Hematopoietic multipotent progenitor cell treated with erythropoietin and hydrocortisone succinate and interleukin-3 and kit ligand, for 6 days (in vitro differentiated cells): ENCODE measurements around the gene ATXN3L.

Experiments
- DNase-seq: peaks from one replicate; pipeline ENCODE4 v3.0.0-alpha.2; 2015

ATXN3L gene

DNA sequence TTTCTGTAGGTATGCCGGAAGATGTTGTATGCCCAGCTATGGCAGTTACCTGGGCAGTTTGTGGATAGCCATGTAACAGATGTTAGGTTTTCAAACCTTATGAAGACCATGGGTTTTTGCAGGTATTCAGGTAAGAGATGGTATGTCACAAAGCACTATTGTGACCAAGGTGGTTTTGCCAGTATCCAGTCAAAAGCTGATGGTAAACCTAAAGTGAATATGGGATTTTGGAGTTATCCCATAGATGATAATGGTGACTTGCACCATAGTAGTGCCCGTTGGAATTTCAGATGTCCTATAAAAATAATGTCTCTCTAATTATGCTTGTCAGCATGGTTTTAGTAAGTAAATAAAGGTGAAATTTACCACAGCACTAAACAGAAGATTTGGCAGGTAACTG is at the start of gene ATXN3L:
Gene ATXN3L, minus strand, starts transcription at position 101 of the 400 bp plus-strand sequence. CDS start 119 bp downstream, outside the sequence.
- no peak for DNase-seq

- DNase-seq: no peak
Measured at GRCh38 chrX:13369256-13370030, 49.6 kb upstream of the ATXN3L start.

- DNase-seq: no peak
Measured at GRCh38 chrX:13367950-13368349, 48.1 kb upstream of the ATXN3L start.

DNA sequence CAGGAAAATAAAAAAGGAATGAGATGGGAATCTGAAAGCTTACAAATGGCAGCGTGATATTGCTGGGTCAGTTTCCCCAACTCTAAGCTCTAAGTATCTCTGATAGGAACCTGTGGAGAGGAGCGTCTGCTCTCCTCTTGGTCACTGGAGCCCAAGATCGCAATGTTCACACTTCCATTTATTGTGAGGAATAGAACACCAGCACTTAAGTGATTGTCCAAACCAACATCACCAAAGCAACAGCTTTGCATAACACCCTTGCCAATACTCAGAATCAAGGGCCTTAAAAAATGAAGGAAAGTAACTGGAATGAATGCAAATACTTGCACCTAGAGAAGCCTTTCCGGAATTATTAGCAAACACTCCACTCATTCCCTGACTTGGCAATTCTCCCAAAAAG is 46.8 kb upstream of the ATXN3L start:
- no peak for DNase-seq

DNA sequence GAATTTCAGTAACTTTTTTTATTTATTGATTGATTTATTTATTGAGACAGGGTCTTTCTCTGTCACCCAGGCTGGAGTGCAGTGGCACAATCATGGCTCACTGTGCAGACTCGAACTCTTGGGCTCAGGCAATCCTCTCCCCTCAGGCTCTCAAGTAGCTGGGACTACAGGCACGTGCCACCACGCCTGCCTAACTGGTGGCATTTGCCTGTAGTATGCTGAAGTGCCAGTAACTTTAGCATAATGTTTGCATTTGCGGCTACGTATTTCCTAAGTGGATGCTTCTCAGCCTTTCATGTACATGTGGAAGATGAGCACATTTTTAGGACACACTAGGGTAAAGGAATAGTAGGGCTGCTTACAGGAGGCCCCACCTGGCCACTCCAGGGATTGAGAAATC is 45.3 kb upstream of the ATXN3L start:
- DNase-seq: no peak

DNA sequence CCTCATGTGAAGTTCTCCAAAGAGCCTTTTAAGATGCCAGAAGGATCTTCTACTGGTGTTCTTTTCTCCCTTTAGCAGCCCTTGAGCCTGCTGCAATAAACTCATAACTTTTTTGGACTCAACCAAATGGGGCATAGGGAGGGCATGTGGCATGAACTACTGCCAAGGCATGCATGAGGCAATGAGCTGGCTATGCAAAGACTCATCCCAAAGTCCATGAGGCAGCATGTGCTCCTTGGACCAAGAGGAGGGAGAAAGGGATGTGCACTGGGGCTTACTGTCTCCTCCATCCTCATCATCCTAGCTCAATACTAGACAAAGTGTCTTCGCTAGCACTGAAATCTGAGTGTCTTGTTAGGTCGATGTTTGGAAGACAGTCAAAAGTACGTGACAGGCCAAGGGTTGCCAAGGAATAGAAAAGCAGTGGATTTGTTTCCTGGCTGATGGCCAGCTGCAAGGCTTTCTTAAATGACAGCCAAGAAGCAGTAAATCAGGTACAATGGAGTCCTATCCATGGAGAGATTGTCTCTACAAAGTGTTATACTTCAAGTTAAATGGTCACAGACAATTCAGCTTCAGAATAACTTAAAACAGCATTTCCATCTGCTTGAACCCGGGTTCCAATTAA is 44.5 kb upstream of the ATXN3L start:
- no peak for DNase-seq

DNA sequence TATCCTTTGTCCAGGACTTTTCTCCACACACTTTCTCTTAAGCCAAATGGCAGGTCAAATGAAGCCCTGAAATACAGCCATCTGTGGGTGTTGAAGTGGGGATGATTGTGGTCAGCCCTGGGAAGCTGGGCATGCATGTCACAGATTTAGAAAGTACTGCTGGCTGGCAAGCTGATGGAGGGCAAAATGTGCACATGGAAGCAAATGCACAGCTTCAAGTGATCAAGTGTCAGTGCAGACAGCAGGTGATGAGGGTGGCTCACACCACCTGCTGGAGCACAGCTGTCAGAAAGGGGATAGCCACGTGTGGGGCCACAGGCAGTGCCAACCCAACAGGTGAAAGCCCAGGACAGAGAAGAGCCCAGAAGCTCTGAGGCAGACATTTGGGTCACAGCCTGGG is 40.3 kb upstream of the ATXN3L start:
- no peak for DNase-seq

DNA sequence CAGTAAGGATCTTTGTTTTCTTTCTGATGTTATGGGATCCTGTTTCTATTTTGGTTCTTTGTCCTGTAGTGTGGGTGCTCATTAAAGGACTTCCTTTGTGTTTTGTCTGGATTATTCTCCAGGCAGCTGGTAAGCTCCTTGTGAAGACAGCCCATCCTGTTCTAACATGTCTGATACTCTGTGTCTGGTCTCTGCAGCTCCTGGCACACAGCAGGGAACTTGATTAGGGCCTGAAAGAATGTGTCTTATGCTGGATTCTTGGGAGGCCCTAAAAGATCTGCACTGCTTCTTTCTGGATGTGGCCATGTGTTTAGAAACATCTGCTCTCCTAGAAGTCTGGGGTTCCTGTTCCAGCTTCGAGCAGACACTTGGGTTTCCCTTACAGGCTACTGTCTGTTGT is 38.1 kb upstream of the ATXN3L start:
- peak; percentile 2 for DNase-seq

DNA sequence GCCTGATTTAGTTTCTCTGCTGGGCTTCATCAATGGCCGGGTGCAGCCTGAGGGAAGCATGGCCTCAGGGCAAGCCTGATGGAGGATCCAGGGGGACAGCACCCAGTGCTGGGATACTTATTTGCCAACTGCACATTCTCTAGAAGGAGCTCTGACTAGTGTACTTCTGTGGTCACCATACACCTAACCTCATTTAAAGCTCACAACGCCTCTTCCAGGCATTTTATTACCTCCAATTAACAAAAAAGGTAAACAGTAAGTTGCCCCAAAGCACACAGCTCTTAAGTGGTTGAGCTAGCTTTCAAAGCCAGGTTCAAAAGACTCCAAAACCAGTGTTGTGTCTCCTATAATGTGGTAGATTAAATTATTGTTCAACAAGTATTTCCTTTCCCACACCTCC is 26.8 kb upstream of the ATXN3L start:
- DNase-seq: no peak

- no peak for DNase-seq
Measured at GRCh38 chrX:13345438-13345837, 25.6 kb upstream of the ATXN3L start.

- DNase-seq: peak; percentile 2
Measured at GRCh38 chrX:13345037-13345436, 25.2 kb upstream of the ATXN3L start.

- DNase-seq: no peak
Measured at GRCh38 chrX:13341491-13342101, 21.7 kb upstream of the ATXN3L start.

DNA sequence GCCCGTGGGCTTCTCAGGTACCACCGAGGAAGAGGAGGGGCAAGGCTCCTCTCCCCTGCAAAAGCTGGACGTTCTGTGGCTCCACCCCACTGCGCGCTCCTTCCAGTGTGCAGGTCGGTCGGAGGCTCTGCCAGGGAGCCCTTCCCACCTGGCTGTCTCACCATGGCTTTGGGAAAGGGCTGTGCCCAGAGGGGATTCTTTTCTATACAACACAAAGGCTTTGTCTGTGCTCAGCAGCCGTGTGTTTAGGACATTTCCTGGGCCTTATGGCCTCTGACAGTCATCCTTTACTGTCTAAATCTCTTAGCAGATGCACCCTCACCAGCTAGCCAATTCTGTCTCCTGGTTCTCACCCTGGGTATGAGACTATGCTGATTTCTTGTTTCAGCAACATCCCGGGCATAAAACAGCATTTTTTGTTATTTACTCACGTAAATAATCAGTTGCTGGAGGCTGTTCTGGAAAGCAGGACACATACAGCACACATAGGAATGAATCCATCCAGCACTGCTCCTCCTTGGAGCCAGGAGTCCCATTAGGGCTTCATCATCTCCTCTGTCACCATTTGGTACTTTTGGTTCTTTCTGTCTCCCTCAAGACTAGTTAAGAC is 20.4 kb upstream of the ATXN3L start:
- no peak for DNase-seq

- no peak for DNase-seq
Measured at GRCh38 chrX:13339607-13340006, 19.8 kb upstream of the ATXN3L start.

- DNase-seq: no peak
Measured at GRCh38 chrX:13338996-13339515, 19.2 kb upstream of the ATXN3L start.

GRCh38 chrX:13334491-13334890 is 14.6 kb upstream of the ATXN3L start:
- no peak for DNase-seq

GRCh38 chrX:13330446-13330845 is 10.6 kb upstream of the ATXN3L start:
- DNase-seq: no peak

DNA sequence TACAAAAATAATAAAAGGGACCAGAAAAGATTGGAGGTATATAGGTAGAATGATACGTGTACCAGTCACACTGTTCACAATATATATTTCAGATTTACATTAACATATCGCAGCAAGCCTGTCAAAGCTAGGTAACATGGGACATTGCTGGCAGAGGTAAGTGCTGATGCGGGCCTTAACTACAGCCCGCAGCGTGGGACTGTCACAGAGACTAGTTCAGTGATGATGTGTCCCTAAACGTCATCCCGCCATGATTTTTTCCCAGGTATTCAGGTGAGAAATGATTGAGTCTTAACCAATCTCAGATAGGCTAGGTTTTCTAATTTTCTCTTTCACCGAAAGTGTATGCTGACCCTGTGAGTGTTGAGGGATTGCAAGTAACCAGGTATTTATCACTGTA is 7.8 kb upstream of the ATXN3L start:
- DNase-seq: no peak

DNA sequence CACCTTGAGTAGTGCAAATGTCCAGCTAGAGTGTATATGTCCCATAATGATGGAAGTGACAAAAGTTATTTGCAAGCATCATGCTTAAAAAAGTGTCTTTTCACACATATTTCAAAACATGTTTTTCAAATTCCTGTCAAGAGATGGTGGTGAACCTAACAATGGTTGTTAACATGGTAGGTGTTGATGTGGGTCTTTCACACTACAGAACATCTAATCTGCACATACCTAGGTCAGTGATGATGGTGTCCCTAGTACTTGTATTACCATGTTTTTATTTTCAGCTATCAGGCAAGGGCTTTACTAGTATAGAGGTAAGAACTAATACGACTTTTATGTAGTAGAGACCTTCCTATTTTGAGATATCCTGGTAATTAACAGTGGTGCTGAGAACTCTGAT is 3.4 kb upstream of the ATXN3L start:
- DNase-seq: no peak

GRCh38 chrX:13317366-13317765 is 2.5 kb downstream of the ATXN3L start:
- DNase-seq: no peak

- DNase-seq: no peak
Measured at GRCh38 chrX:13311560-13311959, 8.3 kb downstream of the ATXN3L start.

DNA sequence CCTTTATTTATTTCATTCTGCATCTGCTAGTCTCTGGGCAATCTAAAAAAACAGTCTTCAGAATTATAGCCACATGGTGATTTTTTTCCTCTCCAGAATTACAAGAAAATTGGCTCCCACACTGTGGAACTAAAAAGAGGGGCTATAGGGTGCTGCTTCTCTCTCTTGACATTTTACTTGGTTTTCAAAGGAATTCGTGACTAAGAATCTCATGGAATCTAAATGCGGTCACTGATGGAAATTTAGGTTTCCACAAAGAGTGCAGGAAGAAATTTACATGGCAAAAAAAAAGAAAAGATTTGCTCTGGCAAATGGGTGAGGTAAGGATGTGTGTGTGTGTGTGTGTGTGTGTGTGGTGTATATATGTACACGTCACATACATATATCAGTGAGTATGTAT is 10.2 kb downstream of the ATXN3L start:
- no peak for DNase-seq

DNA sequence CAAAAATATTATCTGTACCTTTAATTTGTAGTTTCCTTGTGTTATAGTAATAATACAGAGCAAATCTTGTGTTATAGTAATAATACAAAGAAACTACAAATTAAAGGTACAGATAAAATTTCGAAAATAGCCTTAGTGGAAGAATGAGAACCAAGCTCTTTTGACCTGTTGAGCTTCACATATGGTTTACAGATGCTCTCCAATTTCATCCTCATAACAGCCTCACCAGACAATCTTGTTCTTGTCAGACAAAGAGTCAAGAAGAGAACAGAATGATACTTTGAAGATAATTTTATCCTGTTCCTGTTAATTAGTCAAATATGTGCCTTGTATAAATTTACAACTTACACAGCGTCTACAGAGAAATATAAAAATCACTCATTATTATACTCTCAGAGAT is 12.8 kb downstream of the ATXN3L start:
- DNase-seq: no peak

DNA sequence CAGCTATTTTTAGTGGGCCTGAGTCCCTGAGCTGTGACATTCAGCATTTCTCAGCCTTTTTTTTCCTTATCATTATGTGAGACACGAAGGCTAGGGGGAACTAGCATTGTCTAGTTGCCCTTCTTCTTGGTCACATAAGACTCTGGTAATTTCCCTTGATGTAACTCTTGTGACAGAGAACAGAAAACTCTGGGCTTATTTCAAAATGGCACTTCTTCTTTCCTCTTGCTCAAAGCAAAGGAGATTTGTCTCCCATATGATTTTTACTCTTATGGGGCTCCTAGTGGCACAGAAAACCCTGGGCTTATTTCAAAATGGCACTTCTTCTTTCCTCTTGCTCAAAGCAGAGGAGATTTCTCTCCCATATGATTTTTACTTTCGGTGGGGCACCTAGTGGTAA is 14.7 kb downstream of the ATXN3L start:
- peak; percentile 14 for DNase-seq
